H1 (cell line): ENCODE data around the gene LRG1. TPM values are rescaled to one million over a fixed set of nuclear protein-coding genes. Genes with fewer than 3 reads are reported as not detected.
A peak's percentile ranks its signal among the peaks of the same experiment; 100 is the strongest.

Experiments used
- CTCF ChIA-PET: fragments of 300-600 bp; sonication (Branson Sonifier 250); formaldehyde crosslinking; loops from one replicate; lab custom pipeline; 2021; ENCODE audit not compliant: partially characterized antibody; lab: Charles Lee
- POLR2A ChIA-PET: fragments of 300-600 bp; sonication (Branson Sonifier 250); formaldehyde crosslinking; loops from one replicate; lab custom pipeline; 2021; ENCODE audit warnings: inconsistent platforms; ENCODE audit not compliant: partially characterized antibody; lab: Charles Lee
- DNase-seq, 2 experiments: peaks; one replicate each; pipeline versions ENCODE4 v3.0.0 to v3.0.0-alpha.2; 2010 to 2022; ENCODE audit warnings: low spot score in 2 of 2, low read depth in 1 of 2, mixed read lengths in 1 of 2
- FAIRE-seq: peaks from 2 replicates; lab custom pipeline; 2011; peaks lifted over from hg19 to GRCh38; lab: Jason Lieb, UNC
- H2AFZ ChIP-seq: 2 replicates; pipeline ENCODE4 v1.8.1; 2012; ENCODE audit warnings: low read length, inconsistent platforms
- H2AK5ac ChIP-seq: 2 replicates; pipeline ENCODE4 v1.6.1; 2013; ENCODE audit warnings: low read depth, low read length
- H2BK120ac ChIP-seq: replicated peaks from 2 replicates; pipeline ENCODE3; 2013; ENCODE audit warnings: low read depth, low read length, inconsistent platforms
- H2BK12ac ChIP-seq: 2 replicates; pipeline ENCODE4 v1.6.1; 2013; ENCODE audit warnings: low read depth, low read length
- H2BK15ac ChIP-seq: 2 replicates; pipeline ENCODE4 v1.6.1; 2013; ENCODE audit warnings: low read length
- H2BK20ac ChIP-seq: 2 replicates; pipeline ENCODE4 v1.6.1; 2013; ENCODE audit warnings: low read length
- H2BK5ac ChIP-seq: 2 replicates; pipeline ENCODE4 v1.6.1; 2013; ENCODE audit warnings: low read depth, low read length
- H3K14ac ChIP-seq: 2 replicates; pipeline ENCODE4 v1.6.1; 2013; ENCODE audit warnings: inconsistent platforms; ENCODE audit not compliant: insufficient read length
- H3K18ac ChIP-seq: 2 replicates; pipeline ENCODE4 v1.6.1; 2013; ENCODE audit warnings: low read length; ENCODE audit errors: extremely low read depth
- H3K23ac ChIP-seq: 2 replicates; pipeline ENCODE4 v1.6.1; 2013; ENCODE audit warnings: inconsistent platforms; ENCODE audit not compliant: insufficient read length
- H3K23me2 ChIP-seq: 2 replicates; pipeline ENCODE4 v1.6.1; 2013; ENCODE audit warnings: low read depth, low read length
- H3K27ac ChIP-seq: 2 replicates; pipeline ENCODE4 v1.6.1; 2011; ENCODE audit warnings: low read depth, low read length, inconsistent platforms
- H3K27me3 ChIP-seq, 4 experiments: replicated peaks in 1 of 4; 1 replicate in 1 of 4; 2 replicates in 3 of 4; pipeline versions ENCODE4 v1.6.1 to v1.8.1; 2011 to 2013; ENCODE audit warnings: low read length in 3 of 4, mild to moderate bottlenecking in 3 of 4, inconsistent platforms in 2 of 4, mixed read lengths in 2 of 4, moderate library complexity in 1 of 4; ENCODE audit not compliant: control insufficient read depth in 3 of 4, insufficient read depth in 3 of 4; ENCODE audit errors: extremely low read depth in 1 of 4
- H3K36me3 ChIP-seq, 4 experiments: 2 replicates each; pipeline versions ENCODE4 v1.6.1 to v1.8.1; 2011 to 2013; ENCODE audit warnings: mild to moderate bottlenecking in 4 of 4, low read length in 3 of 4, moderate library complexity in 2 of 4, control low read depth in 1 of 4, inconsistent platforms in 1 of 4; ENCODE audit not compliant: insufficient read depth in 4 of 4, control insufficient read depth in 2 of 4
- H3K4ac ChIP-seq: replicated peaks from 2 replicates; pipeline ENCODE3; 2013; ENCODE audit warnings: low read length, low read depth, mixed read lengths, inconsistent platforms; ENCODE audit not compliant: insufficient read length
- H3K4me1 ChIP-seq, 4 experiments: replicated peaks in 1 of 4; 1 replicate in 1 of 4; 2 replicates in 3 of 4; pipeline versions ENCODE4 v1.6.1 to v1.8.1; 2011 to 2013; ENCODE audit warnings: low read length in 3 of 4, inconsistent platforms in 2 of 4, mixed read lengths in 1 of 4; ENCODE audit not compliant: insufficient read depth in 4 of 4, control insufficient read depth in 3 of 4
- H3K4me2 ChIP-seq, 2 experiments: 2 replicates each; pipeline versions ENCODE4 v1.6.1 to v1.8.1; 2011 to 2013; ENCODE audit warnings: low read depth in 2 of 2, low read length in 2 of 2, control low read depth in 1 of 2, inconsistent platforms in 1 of 2, mild to moderate bottlenecking in 1 of 2; ENCODE audit not compliant: insufficient read depth in 1 of 2
- H3K4me3 ChIP-seq, 4 experiments: fragments of 200-600, 300-600 bp in 1 of 4; sonication (generic), shearing (Covaris generic), sonication (Bioruptor Twin) in 1 of 4; 2 replicates each; pipeline versions ENCODE4 v1.5.1 to v1.8.1; 2011 to 2016; ENCODE audit warnings: low read length in 4 of 4, low read depth in 3 of 4, control low read depth in 2 of 4, inconsistent platforms in 2 of 4, mild to moderate bottlenecking in 2 of 4, mixed read lengths in 1 of 4, moderate library complexity in 1 of 4; ENCODE audit not compliant: insufficient read depth in 2 of 4; ENCODE audit errors: extremely low read depth in 1 of 4
- H3K56ac ChIP-seq: replicated peaks from 2 replicates; pipeline ENCODE3; 2013; ENCODE audit warnings: low read depth, mild to moderate bottlenecking, mixed read lengths, low read length, inconsistent platforms; ENCODE audit not compliant: insufficient read length
- H3K79me1 ChIP-seq: 2 replicates; pipeline ENCODE4 v1.6.1; 2013; ENCODE audit warnings: low read depth, low read length, control low read depth
- H3K79me2 ChIP-seq, 2 experiments: 2 replicates each; pipeline versions ENCODE4 v1.6.1 to v1.8.1; 2012 to 2013; ENCODE audit warnings: low read length in 2 of 2, mild to moderate bottlenecking in 2 of 2, inconsistent platforms in 1 of 2; ENCODE audit not compliant: insufficient read depth in 2 of 2, control insufficient read depth in 1 of 2
- H3K9ac ChIP-seq, 4 experiments: replicated peaks in 1 of 4; 1 replicate in 1 of 4; 2 replicates in 3 of 4; pipeline versions ENCODE4 v1.6.1 to v1.8.1; 2011 to 2013; ENCODE audit warnings: low read depth in 3 of 4, low read length in 3 of 4, control low read depth in 2 of 4, mild to moderate bottlenecking in 2 of 4, moderate library complexity in 2 of 4, inconsistent platforms in 1 of 4; ENCODE audit errors: extremely low read depth in 1 of 4
- H3K9me3 ChIP-seq, 2 experiments: 2 replicates each; pipeline versions ENCODE4 v1.6.1 to v1.8.1; 2012 to 2013; ENCODE audit warnings: mild to moderate bottlenecking in 2 of 2, moderate library complexity in 2 of 2, control low read depth in 1 of 2, inconsistent platforms in 1 of 2, low read depth in 1 of 2, low read length in 1 of 2, mixed read lengths in 1 of 2; ENCODE audit not compliant: insufficient read depth in 2 of 2
- H4K20me1 ChIP-seq, 2 experiments: replicated peaks in 1 of 2; 2 replicates each; pipeline versions ENCODE3 to v1.8.1; 2011 to 2013; ENCODE audit warnings: inconsistent platforms in 2 of 2, low read length in 2 of 2, mild to moderate bottlenecking in 1 of 2; ENCODE audit not compliant: insufficient read depth in 2 of 2, control insufficient read depth in 1 of 2
- H4K5ac ChIP-seq: 2 replicates; pipeline ENCODE4 v1.6.1; 2013; ENCODE audit warnings: low read length, low read depth, mixed read lengths, inconsistent platforms; ENCODE audit not compliant: insufficient read length
- H4K8ac ChIP-seq: 2 replicates; pipeline ENCODE4 v1.8.0; 2013; ENCODE audit warnings: mild to moderate bottlenecking, moderate library complexity, low read length, inconsistent platforms; ENCODE audit not compliant: insufficient read depth; ENCODE audit errors: extremely low read depth
- H4K91ac ChIP-seq: replicated peaks from 2 replicates; pipeline ENCODE3; 2013; ENCODE audit warnings: low read length, mixed read lengths, inconsistent platforms; ENCODE audit not compliant: insufficient read length
- CREB1 ChIP-seq: IDR thresholded peaks from 2 replicates; pipeline ENCODE4 v1.6.1; 2012; ENCODE audit warnings: inconsistent platforms
- CTCF ChIP-seq, 3 experiments: IDR thresholded peaks; 1 replicate in 2 of 3; 2 replicates in 1 of 3; pipeline versions ENCODE4 v1.5.1 to v1.6.1; 2011; ENCODE audit warnings: low read length in 3 of 3, mild to moderate bottlenecking in 3 of 3, inconsistent platforms in 2 of 3, low read depth in 1 of 3, moderate library complexity in 1 of 3; ENCODE audit not compliant: insufficient read depth in 1 of 3; ENCODE audit errors: control extremely low read depth in 1 of 3
- HDAC2 ChIP-seq, 2 experiments: fragments of 300-600 bp in 1 of 2; sonication (generic) in 1 of 2; IDR thresholded peaks; 2 replicates each; pipeline ENCODE4 v1.6.1; 2011 to 2012; ENCODE audit warnings: low read depth in 2 of 2, low read length in 2 of 2, mild to moderate bottlenecking in 2 of 2, moderate library complexity in 2 of 2, borderline replicate concordance in 1 of 2, inconsistent platforms in 1 of 2
- KDM1A ChIP-seq: fragments of 200-600, 300-600 bp; sonication (generic); IDR thresholded peaks from 2 replicates; pipeline ENCODE4 v1.7.1; 2016; ENCODE audit warnings: mild to moderate bottlenecking, low read length, borderline replicate concordance
- POU5F1 ChIP-seq: IDR thresholded peaks from 2 replicates; pipeline ENCODE4 v1.6.1; 2011; ENCODE audit warnings: low read depth, mild to moderate bottlenecking, low read length, moderate library complexity
- RAD21 ChIP-seq, 2 experiments: IDR thresholded peaks in 1 of 2; conservative IDR thresholded peaks in 1 of 2; 2 replicates each; pipeline ENCODE4 v1.6.1; 2011; ENCODE audit warnings: low read depth in 2 of 2, low read length in 2 of 2, improper control_type of control experiment in 1 of 2, inconsistent platforms in 1 of 2, mild to moderate bottlenecking in 1 of 2, moderate library complexity in 1 of 2
- WGBS, 2 experiments: shearing (Covaris generic) in 1 of 2; methylation state at CpG; one replicate each; pipeline versions ENCODE4 v1.1.6 to v1.1.7; 2013 to 2015; ENCODE audit warnings: low lambda C conversion rate in 2 of 2, mixed read lengths in 2 of 2, inconsistent platforms in 1 of 2, low coverage in 1 of 2, missing lambda C conversion rate in 1 of 2; ENCODE audit not compliant: insufficient replicate concordance in 2 of 2, insufficient coverage in 1 of 2, insufficient read length in 1 of 2; ENCODE audit errors: extremely low coverage in 1 of 2, missing lambda C conversion rate in 1 of 2; 5-methylcytosine and 5-hydroxymethylcytosine counted together
- polyA plus RNA-seq, 7 experiments: library from polyadenylated mRNA; depleted of rRNA in 3 of 7; stranded (reverse) in 5 of 7; unstranded in 2 of 7; fragments of >200 nt in 5 of 7; fragments of 200-250 nt in 2 of 7; gene quantifications; 1 replicate in 5 of 7; 2 replicates in 1 of 7; 4 replicates in 1 of 7; pipeline versions ENCODE4 v1.2.1 to v1.2.3, GENCODE V29; 2011 to 2013; ENCODE audit warnings: missing spikeins in 2 of 7, mixed read lengths in 2 of 7
- total RNA-seq: library from RNA; stranded (reverse); fragmentation: NEBNext Ultra II Directional; extraction: Animal tissue kit (Norgen Biotek cat#: 25700); gene quantifications from 2 replicates; pipeline ENCODE4 v1.2.1, GENCODE V29; 2021

Gene LRG1
- total and polyA plus RNA-seq, 2 of the 8 experiments (the other 6 are each of a cell fraction or from before 2014, with no cell fraction given): 0.48 to 0.79 TPM

- no peaks in the 10 kb centered on the region for H3K27me3 ChIP-seq
- H3K18ac ChIP-seq: 0 out of 2 replicates have a peak overlapping the region, but pooled peaks have one; percentile 32
- peak in 1 of 2 experiments; percentile 92 for DNase-seq
- H2BK120ac ChIP-seq: no peak overlapping the region
- H3K79me2 ChIP-seq: no peaks in the 10 kb centered on the region
- H2BK15ac ChIP-seq: no peak overlapping the region
- H3K4me2 ChIP-seq: peak overlapping the region in 1 of 2 experiments; percentile 55; a peak in 2 of 4 replicates
- no peak overlapping the region for H3K9ac ChIP-seq
- H3K4ac ChIP-seq: no peak overlapping the region
- peaks cover 7% of the 10 kb centered on the region; the same call in 1 of the 2 replicates for H3K23me2 ChIP-seq
- ChIA-PET POLR2A (no interaction called here), CTCF (interaction anchor here (0.6 to 3.6 kb wide), 14 partner anchors 9 to 78 kb away, joined by 3 to 23 read pairs (median 5); partner anchors contain the start of gene PLIN5)
- H3K56ac ChIP-seq: no peak overlapping the region
- no peak overlapping the region for H2BK5ac ChIP-seq
- 0 out of 2 replicates have a peak overlapping the region, but pooled peaks have one; percentile 39 for H2BK12ac ChIP-seq
- H3K4me1 ChIP-seq: peaks cover 0 to 7% (median 3%) of the 10 kb centered on the region in 4 experiments; a peak in 3 of 7 replicates
- peaks cover 2% of the 10 kb centered on the region; the same call in 1 of the 2 replicates for H3K79me1 ChIP-seq
- H3K4me3 ChIP-seq: no peak overlapping the region
- no peak overlapping the region for H4K91ac ChIP-seq
- H3K23ac ChIP-seq: no peak overlapping the region
- no peak overlapping the region for H2BK20ac ChIP-seq
- 34% methylated on average over 41 of the region's 44 CpGs; no CpG with 5 or more reads in 1 of the 2 experiments for WGBS, 2 experiments
- FAIRE-seq: no peak
- H3K27ac ChIP-seq: no peak overlapping the region
- H4K8ac ChIP-seq: peak overlapping the region; percentile 8; the same call in 1 of the 2 replicates
- no peak overlapping the region for H2AFZ ChIP-seq
- H3K14ac ChIP-seq: no peak overlapping the region
- no peak overlapping the region for H4K5ac ChIP-seq
- H3K9me3 ChIP-seq: no peaks in the 10 kb centered on the region
- TF ChIP-seq HDAC2 (IDR thresholded peaks at IDR 0.05; ENCODE audit: borderline replicate concordance in 1 of 2, low read depth in 2 of 2, low read length in 2 of 2) (0 out of 4 replicates have a peak, but pooled peaks of 1 of the 2 experiments have one; percentile 31), CTCF (IDR thresholded peaks at IDR 0.05; ENCODE audit: control extremely low read depth in 1 of 3, insufficient read depth in 1 of 3, low read depth in 1 of 3, low read length in 3 of 3) (peak; percentile 82 to 94 (median 85)), RAD21 (IDR thresholded peaks at IDR 0.05 in 1 of 2, conservative IDR thresholded peaks at IDR 0.05 in 1 of 2; ENCODE audit: low read depth in 2 of 2, low read length in 2 of 2) (peak; percentile 48 to 58), POU5F1 (no peak), KDM1A (no peak; the same call in 1 of the 2 replicates), CREB1 (peak; percentile 40; the same call in 1 of the 2 replicates)
- H4K20me1 ChIP-seq: peaks cover 18 to 27% of the 10 kb centered on the region in 2 experiments
- peaks cover 9 to 21% (median 17%) of the 10 kb centered on the region in 4 experiments; a peak in 5 of 8 replicates for H3K36me3 ChIP-seq
- H2AK5ac ChIP-seq: no peak overlapping the region
Measured at GRCh38 chr19:4557971-4558941, 18.4 kb upstream of the LRG1 start.
